NOMO-1 treated with DMSO at 0.1 percent for 48 hours (cell line): ENCODE data around the gene LAD1.

ENCODE experiments used
- DNase-seq: peaks from one replicate; lab custom pipeline; 2025; ENCODE audit not compliant: unreplicated experiment; lab: John Stamatoyannopoulos, UW

LAD1 gene

GRCh38 chr1:201399018-201399351 lies at the start of gene LAD1:
TSS of gene LAD1 (minus strand) at chr1:201399324. CDS start at chr1:201399306, 18 bp downstream.
- no peak for DNase-seq

GRCh38 chr1:201447903-201448871 lies 49.1 kb upstream of the LAD1 start:
- peak; percentile 49 for DNase-seq

GRCh38 chr1:201445310-201445709 lies 46.2 kb upstream of the LAD1 start:
- no peak for DNase-seq

- DNase-seq, result no peak
Measured at GRCh38 chr1:201444792-201445191, 45.7 kb upstream of the LAD1 start.

- no peak for DNase-seq
Measured at GRCh38 chr1:201443747-201444146, 44.6 kb upstream of the LAD1 start.

GRCh38 chr1:201436969-201437368 lies 37.8 kb upstream of the LAD1 start:
- DNase-seq, result no peak

- DNase-seq, result no peak
Measured at GRCh38 chr1:201436393-201436792, 37.3 kb upstream of the LAD1 start.

- DNase-seq, result no peak
Measured at GRCh38 chr1:201434266-201434665, 35.1 kb upstream of the LAD1 start.

GRCh38 chr1:201433609-201434008 lies 34.5 kb upstream of the LAD1 start:
- no peak for DNase-seq

GRCh38 chr1:201430776-201431175 lies 31.7 kb upstream of the LAD1 start:
- DNase-seq, result no peak

GRCh38 chr1:201429736-201430501 lies 30.8 kb upstream of the LAD1 start:
- no peak for DNase-seq

- peak; percentile 75 for DNase-seq
Measured at GRCh38 chr1:201427963-201428362, 28.8 kb upstream of the LAD1 start.

- DNase-seq, result no peak
Measured at GRCh38 chr1:201426479-201427310, 27.6 kb upstream of the LAD1 start.

- no peak for DNase-seq
Measured at GRCh38 chr1:201424146-201424545, 25.0 kb upstream of the LAD1 start.

- DNase-seq, result no peak
Measured at GRCh38 chr1:201423655-201424054, 24.5 kb upstream of the LAD1 start.

- no peak for DNase-seq
Measured at GRCh38 chr1:201422436-201423030, 23.4 kb upstream of the LAD1 start.

- no peak for DNase-seq
Measured at GRCh38 chr1:201422026-201422425, 22.9 kb upstream of the LAD1 start.

- no peak for DNase-seq
Measured at GRCh38 chr1:201421041-201421440, 21.9 kb upstream of the LAD1 start.

GRCh38 chr1:201420608-201421002 lies 21.5 kb upstream of the LAD1 start:
- no peak for DNase-seq

GRCh38 chr1:201419746-201420607 lies 20.9 kb upstream of the LAD1 start:
- no peak for DNase-seq
